Endothelial cell of umbilical vein (primary cell): ENCODE results near the gene POU5F1. TPM values are rescaled to one million over a fixed set of nuclear protein-coding genes. Genes with fewer than 3 reads are reported as not detected.
A peak's percentile ranks its signal among the peaks of the same experiment; 100 is the strongest.
"Not testable (repeated sequence)": the region's sequence is repeated elsewhere in the genome, so short reads cannot be mapped to it uniquely, and the experiment has no call there.

Experiments
- BruUV-seq: library from RNA; stranded (reverse); fragments of 400-500 nt; replicated peaks from 2 replicates; lab custom pipeline; 2021; lab: Mats Ljungman, UMichigan
- CTCF ChIA-PET: fragments of 300-600, 350-600 bp; sonication (Branson Sonifier 250); formaldehyde crosslinking; loops from one replicate; lab custom pipeline; 2021; ENCODE audit warnings: antibody characterized with exemption, inconsistent platforms; lab: Charles Lee
- POLR2A ChIA-PET: fragments of 300-600, 350-600 bp; sonication (Branson Sonifier 250); formaldehyde crosslinking; loops from one replicate; lab custom pipeline; 2021; ENCODE audit warnings: antibody characterized with exemption, inconsistent platforms; lab: Charles Lee
- DNase-seq: peaks from one replicate; pipeline ENCODE4 v3.0.0-alpha.2; 2011; ENCODE audit warnings: low read depth, low spot score
- FAIRE-seq: peaks from 2 replicates; lab custom pipeline; 2011; peaks lifted over from hg19 to GRCh38; lab: Jason Lieb, UNC
- H2AFZ ChIP-seq: 2 replicates; pipeline ENCODE4 v1.6.0; 2012; ENCODE audit warnings: low read depth, low read length, control low read depth, inconsistent platforms
- H3K27ac ChIP-seq: 2 replicates; pipeline ENCODE4 v1.5.1; 2011; ENCODE audit warnings: low read depth, mild to moderate bottlenecking, control low read depth, low read length, moderate library complexity; ENCODE audit not compliant: insufficient read depth
- H3K27me3 ChIP-seq, 2 experiments: 2 replicates each; pipeline versions ENCODE4 v1.6.0 to v1.6.1; 2011; ENCODE audit warnings: low read length in 2 of 2, mixed read lengths in 1 of 2; ENCODE audit not compliant: control insufficient read depth in 2 of 2, insufficient read depth in 2 of 2
- H3K36me3 ChIP-seq, 2 experiments: 2 replicates in 1 of 2; 3 replicates in 1 of 2; pipeline ENCODE4 v1.5.1; 2011; ENCODE audit warnings: low read length in 2 of 2, mild to moderate bottlenecking in 1 of 2, moderate library complexity in 1 of 2; ENCODE audit not compliant: control insufficient read depth in 2 of 2, insufficient read depth in 2 of 2; ENCODE audit errors: extremely low read depth in 1 of 2
- H3K4me1 ChIP-seq: 3 replicates; pipeline ENCODE4 v1.5.1; 2011; ENCODE audit warnings: mild to moderate bottlenecking, low read length; ENCODE audit not compliant: control insufficient read depth, insufficient read depth; ENCODE audit errors: extremely low read depth
- H3K4me2 ChIP-seq: 2 replicates; pipeline ENCODE4 v1.6.1; 2011; ENCODE audit warnings: low read length, control low read depth, mixed read lengths; ENCODE audit not compliant: insufficient read depth
- H3K4me3 ChIP-seq, 3 experiments: fragments of 200-600 bp in 1 of 3; sonication (generic), shearing (Covaris generic) in 1 of 3; replicated peaks in 1 of 3; 2 replicates each; pipeline ENCODE4 v1.5.1; 2011 to 2016; ENCODE audit warnings: control low read depth in 3 of 3, low read length in 3 of 3, mild to moderate bottlenecking in 2 of 3, inconsistent platforms in 1 of 3, low read depth in 1 of 3, moderate library complexity in 1 of 3; ENCODE audit not compliant: insufficient read depth in 1 of 3
- H3K79me2 ChIP-seq: 2 replicates; pipeline ENCODE4 v1.6.0; 2012; ENCODE audit warnings: low read length, inconsistent platforms; ENCODE audit not compliant: control insufficient read depth, insufficient read depth
- H3K9ac ChIP-seq: replicated peaks from 2 replicates; pipeline ENCODE3; 2011; ENCODE audit warnings: low read length, control low read depth; ENCODE audit not compliant: insufficient read depth; ENCODE audit errors: extremely low read depth
- H3K9me1 ChIP-seq: replicated peaks from 3 replicates; pipeline ENCODE4 v1.6.0; 2011; ENCODE audit warnings: mild to moderate bottlenecking, low read length; ENCODE audit not compliant: control insufficient read depth, insufficient read depth; ENCODE audit errors: extremely low read depth
- H3K9me3 ChIP-seq: replicated peaks from 2 replicates; pipeline ENCODE4 v1.5.1; 2012; ENCODE audit warnings: low read length, inconsistent platforms; ENCODE audit not compliant: control insufficient read depth, insufficient read depth
- H4K20me1 ChIP-seq: replicated peaks from 2 replicates; pipeline ENCODE3; 2011; ENCODE audit warnings: mild to moderate bottlenecking, low read length; ENCODE audit not compliant: control insufficient read depth, insufficient read depth; ENCODE audit errors: extremely low read depth
- EZH2 ChIP-seq: IDR thresholded peaks from 2 replicates; pipeline ENCODE4 v1.6.1; 2012; ENCODE audit warnings: borderline replicate concordance, low read depth, mild to moderate bottlenecking, moderate library complexity, low read length, inconsistent platforms; ENCODE audit not compliant: severe bottlenecking
- FOS ChIP-seq: IDR thresholded peaks from 2 replicates; pipeline ENCODE4 v1.6.1; 2011; ENCODE audit warnings: mild to moderate bottlenecking, low read length, moderate library complexity, borderline replicate concordance; ENCODE audit not compliant: insufficient read depth
- GATA2 ChIP-seq: IDR thresholded peaks from 2 replicates; pipeline ENCODE4 v1.7.0; 2011; ENCODE audit warnings: low read depth, mild to moderate bottlenecking, moderate library complexity, mixed read lengths, low read length; ENCODE audit not compliant: insufficient read length, insufficient read depth
- JUN ChIP-seq: IDR thresholded peaks from 2 replicates; pipeline ENCODE4 v1.6.1; 2011; ENCODE audit warnings: borderline replicate concordance, low read depth; ENCODE audit not compliant: insufficient read length, insufficient read depth
- MYC ChIP-seq: IDR thresholded peaks from one replicate; pipeline ENCODE4 v1.6.1; 2011; ENCODE audit warnings: mild to moderate bottlenecking, low read depth, low read length
- POLR2A ChIP-seq: IDR thresholded peaks from 2 replicates; pipeline ENCODE4 v1.6.1; 2012; ENCODE audit warnings: low read depth, mild to moderate bottlenecking, control low read depth, low read length
- POLR2AphosphoS5 ChIP-seq: IDR thresholded peaks from 2 replicates; pipeline ENCODE4 v1.6.1; 2012; ENCODE audit warnings: low read depth, mild to moderate bottlenecking, control low read depth, low read length, moderate library complexity; ENCODE audit not compliant: insufficient read depth
- dilution Hi-C: fragments of 300-500 bp; cut with MboI; formaldehyde crosslinking; loops from one replicate; pipeline ENCODE4 v1.15.0; 2019; ENCODE audit warnings: low sequenced_read_pairs; ENCODE audit not compliant: extremely low pct_ligation_motif_present
- intact Hi-C: fragments of 100-400 bp; cut with micrococcal nuclease; formaldehyde crosslinking; loops from one replicate; pipeline ENCODE4 v1.10.0; 2022
- polyA plus RNA-seq, 4 experiments: library from polyadenylated mRNA; depleted of rRNA in 3 of 4; stranded (reverse) in 3 of 4; unstranded in 1 of 4; fragments of >200 nt; gene quantifications; 2 replicates each; pipeline versions ENCODE4 v1.2.1 to v1.2.3, GENCODE V29; 2011 to 2012; ENCODE audit warnings: missing spikeins in 1 of 4
- total RNA-seq: library from RNA; stranded (reverse); gene quantifications from 2 replicates; pipeline ENCODE4 v1.2.3, GENCODE V29; 2021
- TF ChIP-seq, protein P1 (sequence below): IDR thresholded peaks from 2 replicates; pipeline ENCODE4 v1.6.1; 2011; ENCODE audit not compliant: insufficient read depth, insufficient read length
- TF ChIP-seq, protein P2 (sequence below), 2 donors: IDR thresholded peaks; 1 replicate in 1 of 2; 2 replicates in 1 of 2; pipeline ENCODE4 v1.5.1; 2011; ENCODE audit warnings: low read length in 2 of 2, mild to moderate bottlenecking in 2 of 2, moderate library complexity in 2 of 2, control low read depth in 1 of 2, inconsistent platforms in 1 of 2, low read depth in 1 of 2; ENCODE audit not compliant: insufficient read depth in 1 of 2; ENCODE audit errors: extremely low read depth in 1 of 2

The POU5F1 gene
- total and polyA plus RNA-seq, 2 donors (not counting 3 experiments of a cell fraction or from before 2014, with no cell fraction given) = 0.63 TPM; not detected in 1

DNA sequence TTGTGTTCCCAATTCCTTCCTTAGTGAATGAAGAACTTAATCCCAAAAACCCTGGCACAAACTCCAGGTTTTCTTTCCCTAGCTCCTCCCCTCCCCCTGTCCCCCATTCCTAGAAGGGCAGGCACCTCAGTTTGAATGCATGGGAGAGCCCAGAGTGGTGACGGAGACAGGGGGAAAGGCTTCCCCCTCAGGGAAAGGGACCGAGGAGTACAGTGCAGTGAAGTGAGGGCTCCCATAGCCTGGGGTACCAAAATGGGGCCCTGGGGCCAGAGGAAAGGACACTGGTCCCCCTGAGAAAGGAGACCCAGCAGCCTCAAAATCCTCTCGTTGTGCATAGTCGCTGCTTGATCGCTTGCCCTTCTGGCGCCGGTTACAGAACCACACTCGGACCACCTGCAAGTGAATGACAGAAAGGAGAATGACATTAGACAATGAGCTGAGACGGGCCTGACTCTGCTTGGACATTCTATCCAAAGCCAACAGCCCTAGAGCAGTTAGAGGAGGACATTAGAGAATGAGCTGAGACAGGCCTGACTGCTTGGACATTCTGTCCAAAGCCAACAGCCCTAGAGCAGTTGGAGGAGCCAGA, 5.9 kb downstream of the POU5F1 start:
- dilution Hi-C loops, H3K4me1 ChIP-seq, H3K36me3 ChIP-seq, H3K79me2 ChIP-seq, H3K27me3 ChIP-seq, H3K9ac ChIP-seq, H2AFZ ChIP-seq, H3K27ac ChIP-seq, DNase-seq, H3K9me1 ChIP-seq, H3K4me2 ChIP-seq, H3K9me3 ChIP-seq, H4K20me1 ChIP-seq, POLR2A ChIA-PET, BruUV-seq, intact Hi-C loops, H3K4me3 ChIP-seq, FAIRE-seq: not testable (repeated sequence)
- CTCF ChIA-PET = interaction anchor here (0.6 to 1.1 kb wide), 2 partner anchors 27 to 28 kb away, joined by 4 read pairs; no protein-coding TSS in a partner anchor

DNA sequence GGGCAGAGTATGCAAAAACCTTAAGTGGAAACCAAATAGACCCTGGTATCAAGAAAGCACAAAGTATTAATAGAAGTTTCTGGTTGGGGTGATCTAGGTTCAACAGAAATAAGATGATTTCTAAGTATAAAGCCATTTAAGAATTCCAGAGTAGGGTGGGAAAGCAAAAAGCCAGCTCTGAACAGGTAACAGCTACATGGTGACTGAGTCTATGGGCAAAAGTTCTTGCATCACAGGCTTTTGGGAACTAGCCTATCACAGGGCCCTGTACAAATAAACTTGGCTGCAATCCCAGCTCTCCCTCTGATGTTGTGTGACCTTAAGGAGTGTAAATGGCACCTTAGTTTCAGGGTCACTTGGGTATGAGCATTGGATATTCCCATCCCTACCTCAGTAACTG, 6.6 kb downstream of the POU5F1 start:
- Histone ChIP-seq H3K4me1 (peaks cover 9% of the 10 kb centered on the region), H3K4me2 (no peak overlapping the region), H3K9me1 (no peaks in the 10 kb centered on the region), H3K9ac (no peak overlapping the region), H3K4me3 (no peak overlapping the region), H3K79me2 (peaks cover 13% of the 10 kb centered on the region), H2AFZ (no peak overlapping the region), H3K27me3 (no peaks in the 10 kb centered on the region), H4K20me1 (no peaks in the 10 kb centered on the region), H3K36me3 (no peaks in the 10 kb centered on the region), H3K9me3 (no peaks in the 10 kb centered on the region), H3K27ac (no peak overlapping the region)
- dilution Hi-C loops (no loop called here), intact Hi-C loops (no loop called here)
- BruUV-seq = no TSS peak
- DNase-seq = no peak
- ChIA-PET POLR2A (no interaction called here), CTCF (interaction anchor here (1.1 kb wide), 1 partner anchor 27 kb away, joined by 4 read pairs; no protein-coding TSS in a partner anchor)
- TF ChIP-seq JUN = no peak
- no peak for TF ChIP-seq FOS
- TF ChIP-seq POLR2A = no peak
- TF ChIP-seq, protein P1, sequence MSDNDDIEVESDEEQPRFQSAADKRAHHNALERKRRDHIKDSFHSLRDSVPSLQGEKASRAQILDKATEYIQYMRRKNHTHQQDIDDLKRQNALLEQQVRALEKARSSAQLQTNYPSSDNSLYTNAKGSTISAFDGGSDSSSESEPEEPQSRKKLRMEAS = no peak
- TF ChIP-seq POLR2AphosphoS5 = no peak
- no peak for TF ChIP-seq GATA2
- no peak for TF ChIP-seq EZH2
- TF ChIP-seq MYC = no peak
- TF ChIP-seq, protein P2, sequence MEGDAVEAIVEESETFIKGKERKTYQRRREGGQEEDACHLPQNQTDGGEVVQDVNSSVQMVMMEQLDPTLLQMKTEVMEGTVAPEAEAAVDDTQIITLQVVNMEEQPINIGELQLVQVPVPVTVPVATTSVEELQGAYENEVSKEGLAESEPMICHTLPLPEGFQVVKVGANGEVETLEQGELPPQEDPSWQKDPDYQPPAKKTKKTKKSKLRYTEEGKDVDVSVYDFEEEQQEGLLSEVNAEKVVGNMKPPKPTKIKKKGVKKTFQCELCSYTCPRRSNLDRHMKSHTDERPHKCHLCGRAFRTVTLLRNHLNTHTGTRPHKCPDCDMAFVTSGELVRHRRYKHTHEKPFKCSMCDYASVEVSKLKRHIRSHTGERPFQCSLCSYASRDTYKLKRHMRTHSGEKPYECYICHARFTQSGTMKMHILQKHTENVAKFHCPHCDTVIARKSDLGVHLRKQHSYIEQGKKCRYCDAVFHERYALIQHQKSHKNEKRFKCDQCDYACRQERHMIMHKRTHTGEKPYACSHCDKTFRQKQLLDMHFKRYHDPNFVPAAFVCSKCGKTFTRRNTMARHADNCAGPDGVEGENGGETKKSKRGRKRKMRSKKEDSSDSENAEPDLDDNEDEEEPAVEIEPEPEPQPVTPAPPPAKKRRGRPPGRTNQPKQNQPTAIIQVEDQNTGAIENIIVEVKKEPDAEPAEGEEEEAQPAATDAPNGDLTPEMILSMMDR (IDR thresholded peaks at IDR 0.05; ENCODE audit: extremely low read depth in 1 of 2, insufficient read depth in 1 of 2, low read depth in 1 of 2, low read length in 2 of 2) = no peak
- peak; percentile 26 for FAIRE-seq
